Ecto neural progenitor cell (in vitro differentiated cells): ENCODE data around the gene EPB41L3.
"Not testable (repeated sequence)": the region's sequence is repeated elsewhere in the genome, so short reads cannot be mapped to it uniquely, and the experiment has no call there.

Experiments used
- DNase-seq: peaks from one replicate; pipeline ENCODE4 v3.0.0-alpha.2; 2018; ENCODE audit warnings: low spot score

The EPB41L3 gene

GRCh38 chr18:5543773-5544389 is at the start of gene EPB41L3:
EPB41L3 (minus strand) TSS chr18:5543997; CDS start chr18:5489183, 54,814 bp downstream.
- DNase-seq = peak; percentile 62

- DNase-seq = no peak
Observed at GRCh38 chr18:5588529-5588928, 44.7 kb upstream of the EPB41L3 start.

- DNase-seq = no peak
Observed at GRCh38 chr18:5585653-5586052, 41.9 kb upstream of the EPB41L3 start.

GRCh38 chr18:5584746-5585417 is 41.1 kb upstream of the EPB41L3 start:
- no peak for DNase-seq

GRCh38 chr18:5582849-5583681 is 39.3 kb upstream of the EPB41L3 start:
- no peak for DNase-seq

GRCh38 chr18:5582076-5582475 is 38.3 kb upstream of the EPB41L3 start:
- peak; percentile 52 for DNase-seq

GRCh38 chr18:5574843-5575242 is 31.0 kb upstream of the EPB41L3 start:
- DNase-seq = no peak

- no peak for DNase-seq
Observed at GRCh38 chr18:5571666-5572065, 27.9 kb upstream of the EPB41L3 start.

- not testable (repeated sequence) for DNase-seq
Observed at GRCh38 chr18:5570613-5571012, 26.8 kb upstream of the EPB41L3 start.

- no peak for DNase-seq
Observed at GRCh38 chr18:5568416-5568815, 24.6 kb upstream of the EPB41L3 start.

GRCh38 chr18:5558851-5559250 is 15.1 kb upstream of the EPB41L3 start:
- no peak for DNase-seq

GRCh38 chr18:5556310-5556974 is 12.6 kb upstream of the EPB41L3 start:
- no peak for DNase-seq

- no peak for DNase-seq
Observed at GRCh38 chr18:5554629-5555028, 10.8 kb upstream of the EPB41L3 start.

- DNase-seq = peak; percentile 53
Observed at GRCh38 chr18:5546660-5547059, 2.9 kb upstream of the EPB41L3 start.

GRCh38 chr18:5543036-5543680 is 639 bp downstream of the EPB41L3 start:
- DNase-seq = peak; percentile 65

- peak; percentile 58 for DNase-seq
Observed at GRCh38 chr18:5542515-5543035, 1.2 kb downstream of the EPB41L3 start.

- DNase-seq = no peak
Observed at GRCh38 chr18:5541644-5542043, 2.2 kb downstream of the EPB41L3 start.

- no peak for DNase-seq
Observed at GRCh38 chr18:5539391-5539790, 4.4 kb downstream of the EPB41L3 start.

- no peak for DNase-seq
Observed at GRCh38 chr18:5538544-5538943, 5.3 kb downstream of the EPB41L3 start.

- no peak for DNase-seq
Observed at GRCh38 chr18:5537860-5538259, 5.9 kb downstream of the EPB41L3 start.

- no peak for DNase-seq
Observed at GRCh38 chr18:5534845-5535244, 9.0 kb downstream of the EPB41L3 start.

GRCh38 chr18:5532066-5532465 is 11.7 kb downstream of the EPB41L3 start:
- no peak for DNase-seq
